ENCODE measurements around the gene CMTM8. TPM values are rescaled to one million over a fixed set of nuclear protein-coding genes. Genes with fewer than 3 reads are reported as not detected.

Gene CMTM8
- total RNA-seq, 1 donor from 2014 or later: 5.7 TPM

GRCh38 chr3:32373844-32374243, 135.4 kb downstream of the CMTM8 start:
- TF ChIP-seq CTCF (IDR thresholded peaks at IDR 0.05; ENCODE audit: borderline replicate concordance): no peak
- Histone ChIP-seq H3K27ac (replicated peaks) (no peak overlapping the region), H3K9me3 (replicated peaks) (no peaks in the 10 kb centered on the region), H3K4me3 (no peak overlapping the region), H3K4me1 (no peaks in the 10 kb centered on the region), H3K36me3 (peaks cover 2% of the 10 kb centered on the region), H3K27me3 (ENCODE audit: low read depth) (no peaks in the 10 kb centered on the region)
- DNase-seq: no peak
- intact Hi-C loops (cut with micrococcal nuclease): loop anchor here (5.0 kb wide), 1 partner anchor 93 kb away; no protein-coding TSS in a partner anchor

- intact Hi-C loops (cut with micrococcal nuclease): loop anchor here (5.0 kb wide), 1 partner anchor 92 kb away; no protein-coding TSS in a partner anchor
Measured at GRCh38 chr3:32374788-32375595, 136.5 kb downstream of the CMTM8 start.

GRCh38 chr3:32375596-32375930, 137.1 kb downstream of the CMTM8 start:
- Histone ChIP-seq H3K9me3 (replicated peaks) (no peaks in the 10 kb centered on the region), H3K27ac (replicated peaks) (no peak overlapping the region), H3K36me3 (no peaks in the 10 kb centered on the region), H3K4me3 (no peak overlapping the region), H3K4me1 (no peaks in the 10 kb centered on the region), H3K27me3 (ENCODE audit: low read depth) (no peaks in the 10 kb centered on the region)
- intact Hi-C loops (cut with micrococcal nuclease): no loop called here
- DNase-seq: no peak
- TF ChIP-seq CTCF (IDR thresholded peaks at IDR 0.05; ENCODE audit: borderline replicate concordance): no peak

More at GRCh38 chr3:32374788-32375595, 136.5 kb downstream of the CMTM8 start:
- H3K36me3 ChIP-seq: no peaks in the 10 kb centered on the region
- H3K27me3 ChIP-seq (ENCODE audit: low read depth): no peaks in the 10 kb centered on the region
- no peak for DNase-seq
- no peak overlapping the region for H3K4me3 ChIP-seq
- peak; percentile 74 for TF ChIP-seq CTCF (IDR thresholded peaks at IDR 0.05; ENCODE audit: borderline replicate concordance)
- H3K9me3 ChIP-seq (replicated peaks): no peaks in the 10 kb centered on the region
- no peak overlapping the region for H3K27ac ChIP-seq (replicated peaks)
- H3K4me1 ChIP-seq: no peaks in the 10 kb centered on the region

- Histone ChIP-seq H3K27ac (replicated peaks) (no peak overlapping the region), H3K27me3 (ENCODE audit: low read depth) (no peaks in the 10 kb centered on the region), H3K4me1 (no peaks in the 10 kb centered on the region), H3K9me3 (replicated peaks) (no peaks in the 10 kb centered on the region), H3K36me3 (no peaks in the 10 kb centered on the region), H3K4me3 (no peak overlapping the region)
- intact Hi-C loops (cut with micrococcal nuclease): no loop called here
- TF ChIP-seq CTCF (IDR thresholded peaks at IDR 0.05; ENCODE audit: borderline replicate concordance): no peak
- no peak for DNase-seq
Measured at GRCh38 chr3:32376115-32376514, 137.6 kb downstream of the CMTM8 start.

GRCh38 chr3:32379831-32380500, 141.5 kb downstream of the CMTM8 start:
- no peaks in the 10 kb centered on the region for H3K4me1 ChIP-seq
- no peak for DNase-seq
- no peaks in the 10 kb centered on the region for H3K36me3 ChIP-seq
- no peak overlapping the region for H3K4me3 ChIP-seq
- no peak for TF ChIP-seq CTCF (IDR thresholded peaks at IDR 0.05; ENCODE audit: borderline replicate concordance)
- H3K9me3 ChIP-seq (replicated peaks): no peaks in the 10 kb centered on the region
- intact Hi-C loops (cut with micrococcal nuclease): no loop called here
- H3K27me3 ChIP-seq (ENCODE audit: low read depth): no peaks in the 10 kb centered on the region
- no peak overlapping the region for H3K27ac ChIP-seq (replicated peaks)

Data from left ventricle myocardium inferior (tissue), 1 donor.